ENCODE data around the gene KLHDC9.

- TF ChIP-seq FOXP2 (optimal IDR thresholded peaks at IDR 0.05; ENCODE audit: borderline replicate concordance, extremely low read depth, extremely low read length, insufficient read depth) (no peak), TAF1 (IDR thresholded peaks at IDR 0.05; ENCODE audit: borderline replicate concordance, insufficient read depth, low read length) (no peak)
Measured at GRCh38 chr1:161121042-161121650, 23.0 kb downstream of the KLHDC9 start.

Data from PFSK-1 (cell line).